Gastrocnemius medialis (tissue), 4 donors: ENCODE results near the gene PPP1R8.

Experiments used
- POLR2A ChIP-seq, 2 donors: fragments of 450-650 bp; IDR thresholded peaks; one replicate each; pipeline ENCODE4 v1.6.1; 2017; ENCODE audit warnings: antibody characterized with exemption in 2 of 2, mild to moderate bottlenecking in 2 of 2, moderate library complexity in 2 of 2
- TF ChIP-seq, protein P1 (sequence below), 5 experiments: fragments of 450-650 bp in 3 of 5; fragments of 200-600 bp in 2 of 5; sonication (generic) in 2 of 5; IDR thresholded peaks in 4 of 5; conservative IDR thresholded peaks in 1 of 5; 1 replicate in 4 of 5; 2 replicates in 1 of 5; pipeline ENCODE4 v1.5.1; 2016 to 2019; ENCODE audit warnings: antibody characterized with exemption in 5 of 5, mild to moderate bottlenecking in 3 of 5, moderate library complexity in 3 of 5

DNA sequence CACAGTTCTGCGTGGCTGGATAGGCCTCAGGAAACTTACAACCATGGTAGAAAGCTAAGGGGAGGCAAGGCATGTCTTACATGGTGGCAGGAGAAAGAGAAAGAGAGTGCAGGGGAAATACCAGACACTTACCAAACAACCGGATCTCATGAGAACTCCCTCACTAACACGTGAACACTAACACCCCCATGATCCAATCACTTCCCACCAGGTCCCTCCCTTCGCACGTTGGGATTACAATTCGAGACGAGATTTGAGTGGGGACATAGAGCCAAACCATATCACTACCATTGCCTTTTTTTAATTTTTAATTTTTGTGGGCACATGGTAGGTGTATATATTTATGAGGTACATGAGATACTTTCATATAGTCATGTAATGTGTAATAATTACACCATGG is 23.8 kb upstream of the PPP1R8 start:
- TF ChIP-seq, protein P1, sequence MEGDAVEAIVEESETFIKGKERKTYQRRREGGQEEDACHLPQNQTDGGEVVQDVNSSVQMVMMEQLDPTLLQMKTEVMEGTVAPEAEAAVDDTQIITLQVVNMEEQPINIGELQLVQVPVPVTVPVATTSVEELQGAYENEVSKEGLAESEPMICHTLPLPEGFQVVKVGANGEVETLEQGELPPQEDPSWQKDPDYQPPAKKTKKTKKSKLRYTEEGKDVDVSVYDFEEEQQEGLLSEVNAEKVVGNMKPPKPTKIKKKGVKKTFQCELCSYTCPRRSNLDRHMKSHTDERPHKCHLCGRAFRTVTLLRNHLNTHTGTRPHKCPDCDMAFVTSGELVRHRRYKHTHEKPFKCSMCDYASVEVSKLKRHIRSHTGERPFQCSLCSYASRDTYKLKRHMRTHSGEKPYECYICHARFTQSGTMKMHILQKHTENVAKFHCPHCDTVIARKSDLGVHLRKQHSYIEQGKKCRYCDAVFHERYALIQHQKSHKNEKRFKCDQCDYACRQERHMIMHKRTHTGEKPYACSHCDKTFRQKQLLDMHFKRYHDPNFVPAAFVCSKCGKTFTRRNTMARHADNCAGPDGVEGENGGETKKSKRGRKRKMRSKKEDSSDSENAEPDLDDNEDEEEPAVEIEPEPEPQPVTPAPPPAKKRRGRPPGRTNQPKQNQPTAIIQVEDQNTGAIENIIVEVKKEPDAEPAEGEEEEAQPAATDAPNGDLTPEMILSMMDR (IDR thresholded peaks at IDR 0.05 in 4 of 5, conservative IDR thresholded peaks at IDR 0.05 in 1 of 5), result no peak
- no peak for TF ChIP-seq POLR2A (IDR thresholded peaks at IDR 0.05)
